Fibroblast of villous mesenchyme (primary cell): ENCODE data around the gene KCNIP1. TPM values are rescaled to one million over a fixed set of nuclear protein-coding genes. Genes with fewer than 3 reads are reported as not detected.

Experiments used
- DNase-seq: peaks from one replicate; pipeline ENCODE4 v3.0.0-alpha.2; 2010; ENCODE audit warnings: low read depth
- H3K4me3 ChIP-seq: 2 replicates; pipeline ENCODE4 v1.5.1; 2011; ENCODE audit warnings: low read depth, mild to moderate bottlenecking, low read length
- total RNA-seq: library from RNA; depleted of rRNA; stranded (reverse); fragments of >200 nt; gene quantifications from 2 replicates; pipeline ENCODE4 v1.2.3, GENCODE V29; 2012
- TF ChIP-seq, protein P1 (sequence below): IDR thresholded peaks from 2 replicates; pipeline ENCODE4 v1.5.1; 2012; ENCODE audit warnings: low read depth, mild to moderate bottlenecking, low read length; ENCODE audit not compliant: insufficient read depth

The KCNIP1 gene
- total RNA-seq, 1 donor = not detected

DNA sequence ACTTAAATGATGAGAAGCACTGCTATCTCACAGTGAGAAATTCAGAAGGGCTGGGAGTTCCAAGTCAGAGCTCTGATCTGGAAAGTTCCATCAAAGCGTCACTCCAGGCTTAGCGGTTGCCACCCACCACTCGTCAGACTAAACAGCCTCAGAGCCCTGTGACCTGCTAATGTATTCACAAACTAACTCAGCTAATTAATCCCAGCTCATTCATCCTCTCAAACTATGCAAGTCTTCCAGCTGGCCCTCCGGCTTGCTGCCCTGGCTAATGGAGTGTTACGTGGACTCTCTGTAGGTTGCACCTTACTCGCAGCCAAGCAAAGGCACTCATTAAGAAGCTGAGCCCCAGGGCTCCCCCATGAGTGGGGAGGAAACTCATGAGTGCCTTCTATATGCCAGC, 197.5 kb downstream of the KCNIP1 start:
- no peak overlapping the region for H3K4me3 ChIP-seq
- TF ChIP-seq, protein P1, sequence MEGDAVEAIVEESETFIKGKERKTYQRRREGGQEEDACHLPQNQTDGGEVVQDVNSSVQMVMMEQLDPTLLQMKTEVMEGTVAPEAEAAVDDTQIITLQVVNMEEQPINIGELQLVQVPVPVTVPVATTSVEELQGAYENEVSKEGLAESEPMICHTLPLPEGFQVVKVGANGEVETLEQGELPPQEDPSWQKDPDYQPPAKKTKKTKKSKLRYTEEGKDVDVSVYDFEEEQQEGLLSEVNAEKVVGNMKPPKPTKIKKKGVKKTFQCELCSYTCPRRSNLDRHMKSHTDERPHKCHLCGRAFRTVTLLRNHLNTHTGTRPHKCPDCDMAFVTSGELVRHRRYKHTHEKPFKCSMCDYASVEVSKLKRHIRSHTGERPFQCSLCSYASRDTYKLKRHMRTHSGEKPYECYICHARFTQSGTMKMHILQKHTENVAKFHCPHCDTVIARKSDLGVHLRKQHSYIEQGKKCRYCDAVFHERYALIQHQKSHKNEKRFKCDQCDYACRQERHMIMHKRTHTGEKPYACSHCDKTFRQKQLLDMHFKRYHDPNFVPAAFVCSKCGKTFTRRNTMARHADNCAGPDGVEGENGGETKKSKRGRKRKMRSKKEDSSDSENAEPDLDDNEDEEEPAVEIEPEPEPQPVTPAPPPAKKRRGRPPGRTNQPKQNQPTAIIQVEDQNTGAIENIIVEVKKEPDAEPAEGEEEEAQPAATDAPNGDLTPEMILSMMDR = no peak
- no peak for DNase-seq

DNA sequence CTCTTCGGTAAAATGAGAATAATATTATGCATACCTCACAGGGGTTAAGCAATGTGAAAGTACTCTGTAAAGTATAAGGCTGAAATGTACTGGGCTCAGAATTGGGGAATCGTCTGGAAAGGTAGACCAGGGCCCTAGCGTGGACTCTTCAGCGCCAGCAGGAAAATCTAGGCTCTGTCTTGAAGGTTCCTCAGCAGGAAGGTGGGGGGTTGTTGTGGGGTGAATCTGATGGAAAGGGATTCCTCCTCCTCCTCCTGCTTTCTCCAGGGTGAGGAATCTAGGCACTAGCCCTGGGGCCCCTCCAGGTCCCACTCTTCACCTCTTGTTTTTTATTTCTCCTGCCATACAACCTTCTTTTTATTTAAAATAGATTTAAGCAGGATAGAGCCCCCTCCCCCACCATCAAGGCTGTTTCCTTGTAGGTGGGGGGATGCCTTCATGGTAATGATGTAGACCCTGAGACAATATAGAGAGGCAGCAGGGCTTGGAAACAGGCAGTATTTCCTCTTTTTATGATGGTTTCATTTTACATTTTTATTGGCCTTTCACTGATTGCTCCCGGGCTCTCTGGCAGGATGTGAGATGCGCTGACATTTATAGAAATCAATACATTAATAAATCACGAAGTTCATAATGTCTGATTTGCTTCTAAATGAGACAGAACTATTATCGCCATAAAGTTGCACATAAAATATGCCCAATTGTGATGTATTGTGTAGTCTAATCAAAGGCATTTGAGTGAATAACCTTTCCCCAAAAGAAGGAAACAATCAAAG, 200.8 kb downstream of the KCNIP1 start:
- TF ChIP-seq, protein P1 = no peak
- no peak overlapping the region for H3K4me3 ChIP-seq
- no peak for DNase-seq

DNA sequence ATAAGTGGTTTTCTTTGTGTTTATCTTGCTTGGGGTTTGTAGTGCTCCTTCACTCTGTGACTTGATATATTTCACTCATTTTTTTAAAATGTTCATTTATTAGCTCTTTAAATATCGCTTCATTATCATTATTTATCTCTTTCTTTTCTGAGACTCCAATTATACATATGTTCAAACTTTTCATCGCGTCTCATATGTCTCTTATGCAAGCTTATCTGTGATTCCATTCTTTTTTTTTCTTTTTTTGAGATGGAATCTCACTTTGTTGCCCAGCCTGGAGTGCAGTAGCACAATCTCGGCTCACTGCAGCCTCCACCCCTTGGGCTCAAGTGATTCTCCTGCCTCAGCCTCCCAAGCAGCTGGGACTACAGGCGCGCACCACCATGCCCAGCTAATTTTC, 205.8 kb downstream of the KCNIP1 start:
- H3K4me3 ChIP-seq = no peak overlapping the region
- TF ChIP-seq, protein P1 = no peak

DNA sequence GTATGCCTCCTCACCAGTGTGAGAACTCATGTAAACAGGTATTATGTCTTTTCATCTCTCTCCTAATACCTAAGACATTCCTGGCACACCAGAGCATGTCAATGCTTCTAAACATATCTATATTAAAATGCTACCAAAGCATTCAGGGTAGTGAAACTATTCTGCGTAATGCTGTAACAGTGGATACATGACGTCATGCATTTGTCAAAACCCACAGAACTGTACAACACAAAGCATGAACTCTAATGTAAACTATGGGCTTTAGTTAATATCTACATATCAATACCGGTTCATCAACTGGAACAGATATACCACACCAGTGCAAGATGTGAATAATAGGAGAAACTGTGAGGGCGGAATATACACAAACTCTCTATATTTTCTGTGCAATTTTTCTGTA, 207.5 kb downstream of the KCNIP1 start:
- H3K4me3 ChIP-seq = no peak overlapping the region
- TF ChIP-seq, protein P1 = no peak
- DNase-seq = no peak

More for the DNA sequence above, 205.8 kb downstream of the KCNIP1 start:
- no peak for DNase-seq

DNA sequence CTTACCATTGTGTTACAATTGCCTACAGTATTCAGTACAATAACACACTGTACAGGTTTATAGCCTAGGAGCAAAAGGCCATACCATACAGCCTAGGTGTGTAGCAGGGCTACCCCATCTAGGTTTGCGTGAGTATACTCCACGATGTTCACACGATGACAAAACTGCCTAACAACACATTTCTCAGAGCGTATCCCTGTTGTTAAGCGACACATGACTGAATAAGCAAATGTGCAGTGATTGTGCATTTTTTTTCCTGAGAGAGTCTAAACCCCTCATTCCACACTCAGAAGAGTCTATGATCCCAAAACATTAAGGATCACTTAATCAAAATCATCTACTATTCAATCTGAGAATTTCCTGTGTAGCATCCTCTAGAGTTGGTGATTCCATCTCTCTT, 211.3 kb downstream of the KCNIP1 start:
- no peak for DNase-seq
- H3K4me3 ChIP-seq = no peak overlapping the region
- TF ChIP-seq, protein P1 = no peak

DNA sequence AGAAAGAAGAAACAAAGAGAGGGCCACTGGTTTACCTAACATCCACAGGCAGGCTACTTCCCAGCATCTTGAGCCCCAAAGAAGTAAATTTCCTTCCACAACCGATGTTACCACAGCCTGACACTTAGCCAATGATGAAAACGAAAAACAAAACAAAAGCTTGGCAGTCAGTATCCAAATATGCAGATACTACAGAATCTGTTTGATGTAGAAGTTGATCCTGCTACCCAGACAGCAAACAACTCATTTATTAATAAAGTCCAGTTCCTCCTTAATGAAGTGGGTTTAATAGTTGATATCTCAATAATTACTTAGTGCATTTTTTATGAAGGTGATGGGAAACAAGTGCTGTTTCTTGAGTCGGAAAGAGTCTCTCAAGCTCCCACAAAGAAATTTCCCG, 212.6 kb downstream of the KCNIP1 start:
- H3K4me3 ChIP-seq = no peak overlapping the region
- TF ChIP-seq, protein P1 = no peak
- no peak for DNase-seq

DNA sequence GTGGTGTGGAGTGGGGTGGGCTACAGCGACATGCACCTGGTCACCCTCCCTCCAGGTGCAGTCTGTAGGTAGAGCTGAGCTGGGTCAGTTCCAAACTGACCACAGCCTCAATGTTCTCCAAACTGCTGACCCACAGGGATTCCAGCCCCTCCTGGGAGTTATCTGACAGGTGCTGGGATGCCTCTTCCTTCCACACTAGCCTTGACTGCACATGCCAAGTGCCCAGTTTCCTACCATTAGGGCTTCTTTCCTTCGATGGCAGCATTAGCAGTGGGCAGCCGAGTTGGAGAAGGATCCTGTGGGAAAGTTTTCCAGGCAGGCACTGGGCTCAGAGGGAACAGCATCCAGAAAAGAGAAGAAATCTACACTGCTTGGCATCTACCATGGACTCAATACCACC, 215.7 kb downstream of the KCNIP1 start:
- DNase-seq = no peak
- TF ChIP-seq, protein P1 = no peak
- no peak overlapping the region for H3K4me3 ChIP-seq
